IMR-90 (cell line): ENCODE results near the gene CDCA4. TPM values are rescaled to one million over a fixed set of nuclear protein-coding genes. Genes with fewer than 3 reads are reported as not detected.

Experiments used
- ATAC-seq: fragments of 200-7000 bp; cut with Tn5 transposase; 2 replicates; pipeline ENCODE4 v1.9.1; 2020; ENCODE audit warnings: low read depth, mild to moderate bottlenecking, moderate library complexity
- BruUV-seq: library from RNA; stranded (reverse); fragments of 400-500 nt; replicated peaks from 2 replicates; lab custom pipeline; 2021; lab: Mats Ljungman, UMichigan
- CTCF ChIA-PET: fragments of 300-600 bp; formaldehyde crosslinking; extraction: SDS; loops from one replicate; lab custom pipeline; 2021; ENCODE audit warnings: antibody characterized with exemption; lab: Yijun Ruan, JAX
- POLR2A ChIA-PET: fragments of 300-600 bp; sonication (Branson Sonifier 250); formaldehyde crosslinking; loops from one replicate; lab custom pipeline; 2022; ENCODE audit warnings: antibody characterized with exemption; ENCODE audit not compliant: unreplicated experiment; lab: Charles Lee
- DNase-seq: peaks from one replicate; pipeline ENCODE4 v3.0.0; 2013
- H2AFZ ChIP-seq: replicated peaks from 2 replicates; pipeline ENCODE3; 2013; ENCODE audit warnings: low read length, mild to moderate bottlenecking; ENCODE audit not compliant: poor library complexity
- H2AK5ac ChIP-seq: 2 replicates; pipeline ENCODE4 v1.6.1; 2013; ENCODE audit warnings: low read depth, low read length, inconsistent platforms
- H2AK9ac ChIP-seq: replicated peaks from 2 replicates; pipeline ENCODE3; 2013; ENCODE audit warnings: mild to moderate bottlenecking, low read depth, low read length, moderate library complexity; ENCODE audit not compliant: poor library complexity
- H2BK120ac ChIP-seq: 2 replicates; pipeline ENCODE4 v1.6.1; 2013; ENCODE audit warnings: low read depth, low read length, inconsistent platforms
- H2BK15ac ChIP-seq: 3 replicates; pipeline ENCODE4 v1.6.1; 2013; ENCODE audit warnings: low read depth, low read length, inconsistent platforms
- H2BK20ac ChIP-seq: 2 replicates; pipeline ENCODE4 v1.6.1; 2013; ENCODE audit warnings: low read depth, mild to moderate bottlenecking, inconsistent platforms, low read length, moderate library complexity
- H2BK5ac ChIP-seq: 2 replicates; pipeline ENCODE4 v1.6.1; 2013; ENCODE audit warnings: mild to moderate bottlenecking, low read depth, low read length, inconsistent platforms; ENCODE audit not compliant: poor library complexity, severe bottlenecking
- H3K14ac ChIP-seq: replicated peaks from 2 replicates; pipeline ENCODE4 v1.6.1; 2013; ENCODE audit warnings: low read depth, low read length, inconsistent platforms
- H3K18ac ChIP-seq: 2 replicates; pipeline ENCODE4 v1.6.1; 2013; ENCODE audit warnings: low read depth, low read length, control low read depth
- H3K23ac ChIP-seq: 2 replicates; pipeline ENCODE4 v1.6.1; 2013; ENCODE audit warnings: low read depth, low read length, inconsistent platforms
- H3K27ac ChIP-seq: 2 replicates; pipeline ENCODE4 v1.5.1; 2013; ENCODE audit warnings: mild to moderate bottlenecking, control low read depth, low read length; ENCODE audit not compliant: insufficient read depth
- H3K27me3 ChIP-seq: 2 replicates; pipeline ENCODE4 v1.6.1; 2013; ENCODE audit warnings: low read length; ENCODE audit not compliant: control insufficient read depth, insufficient read depth
- H3K36me3 ChIP-seq: 2 replicates; pipeline ENCODE4 v1.6.1; 2013; ENCODE audit warnings: low read length, mixed read lengths; ENCODE audit not compliant: control insufficient read depth, insufficient read depth
- H3K4ac ChIP-seq: 2 replicates; pipeline ENCODE4 v1.6.1; 2013; ENCODE audit warnings: low read depth, low read length, inconsistent platforms
- H3K4me1 ChIP-seq: 2 replicates; pipeline ENCODE4 v1.6.1; 2013; ENCODE audit warnings: low read length, mixed read lengths; ENCODE audit not compliant: control insufficient read depth, insufficient read depth
- H3K4me2 ChIP-seq: 2 replicates; pipeline ENCODE4 v1.6.1; 2013; ENCODE audit warnings: low read depth, mild to moderate bottlenecking, control low read depth, low read length, moderate library complexity
- H3K4me3 ChIP-seq: 2 replicates; pipeline ENCODE4 v1.5.1; 2013; ENCODE audit warnings: low read depth, mild to moderate bottlenecking, control low read depth, low read length, moderate library complexity; ENCODE audit not compliant: insufficient read depth
- H3K56ac ChIP-seq: 2 replicates; pipeline ENCODE4 v1.6.1; 2013; ENCODE audit warnings: low read length, inconsistent platforms; ENCODE audit not compliant: insufficient read depth; ENCODE audit errors: extremely low read depth
- H3K79me1 ChIP-seq, 2 experiments: 2 replicates each; pipeline ENCODE4 v1.6.1; 2013; ENCODE audit warnings: low read length in 2 of 2, inconsistent platforms in 1 of 2, low read depth in 1 of 2
- H3K9ac ChIP-seq: 2 replicates; pipeline ENCODE4 v1.6.1; 2013; ENCODE audit warnings: low read depth, low read length, control low read depth
- H3K9me1 ChIP-seq: 2 replicates; pipeline ENCODE4 v1.6.1; 2013; ENCODE audit warnings: low read length, inconsistent platforms; ENCODE audit not compliant: insufficient read depth
- H3K9me3 ChIP-seq: 2 replicates; pipeline ENCODE4 v1.6.1; 2013; ENCODE audit warnings: low read length; ENCODE audit not compliant: control insufficient read depth, insufficient read depth
- H4K20me1 ChIP-seq: 2 replicates; pipeline ENCODE4 v1.6.1; 2013; ENCODE audit warnings: low read length, inconsistent platforms; ENCODE audit not compliant: insufficient read depth
- H4K5ac ChIP-seq: 2 replicates; pipeline ENCODE4 v1.6.1; 2013; ENCODE audit warnings: mild to moderate bottlenecking, low read depth, low read length, control low read depth
- H4K8ac ChIP-seq, 2 experiments: 2 replicates each; pipeline ENCODE4 v1.6.1; 2013; ENCODE audit warnings: low read depth in 2 of 2, low read length in 2 of 2, control low read depth in 1 of 2, inconsistent platforms in 1 of 2
- H4K91ac ChIP-seq: 2 replicates; pipeline ENCODE4 v1.6.1; 2013; ENCODE audit warnings: low read depth, low read length, inconsistent platforms; ENCODE audit not compliant: insufficient read depth
- BHLHE40 ChIP-seq: fragments of 150-350 bp; IDR thresholded peaks from 2 replicates; pipeline ENCODE4 v1.6.1; 2016; ENCODE audit warnings: mild to moderate bottlenecking, low read depth, low read length
- CEBPB ChIP-seq: IDR thresholded peaks from 2 replicates; pipeline ENCODE4 v1.6.1; 2012; ENCODE audit warnings: low read depth, low read length, improper control_type of control experiment
- CHD1 ChIP-seq: IDR thresholded peaks from 2 replicates; pipeline ENCODE4 v1.6.1; 2012; ENCODE audit warnings: low read depth, low read length, improper control_type of control experiment
- CTCF ChIP-seq: conservative IDR thresholded peaks from 2 replicates; pipeline ENCODE4 v1.5.1; 2012; ENCODE audit warnings: mild to moderate bottlenecking, low read depth, low read length, improper control_type of control experiment
- FOS ChIP-seq: fragments of 150-350 bp; IDR thresholded peaks from 2 replicates; pipeline ENCODE4 v1.6.1; 2016; ENCODE audit warnings: low read depth, low read length
- MAFK ChIP-seq: IDR thresholded peaks from 2 replicates; pipeline ENCODE4 v1.6.1; 2012; ENCODE audit warnings: low read depth, low read length, improper control_type of control experiment
- MAZ ChIP-seq: IDR thresholded peaks from 2 replicates; pipeline ENCODE4 v1.6.1; 2012; ENCODE audit warnings: low read depth, mild to moderate bottlenecking, low read length, improper control_type of control experiment, moderate library complexity, borderline replicate concordance
- MXI1 ChIP-seq: IDR thresholded peaks from 2 replicates; pipeline ENCODE4 v1.6.1; 2012; ENCODE audit warnings: low read depth, mild to moderate bottlenecking, low read length, moderate library complexity, borderline replicate concordance
- NFE2L2 ChIP-seq: fragments of 150-350 bp; IDR thresholded peaks from 2 replicates; pipeline ENCODE4 v1.6.1; 2016; ENCODE audit warnings: low read depth, mild to moderate bottlenecking, low read length
- POLR2A ChIP-seq: IDR thresholded peaks from 2 replicates; pipeline ENCODE4 v1.6.1; 2012; ENCODE audit warnings: mild to moderate bottlenecking, low read depth, low read length
- RAD21 ChIP-seq: IDR thresholded peaks from 2 replicates; pipeline ENCODE4 v1.6.1; 2012; ENCODE audit warnings: low read length, improper control_type of control experiment
- RCOR1 ChIP-seq: IDR thresholded peaks from 2 replicates; pipeline ENCODE4 v1.6.1; 2012; ENCODE audit warnings: mild to moderate bottlenecking, low read length, improper control_type of control experiment; ENCODE audit not compliant: insufficient replicate concordance
- RFX5 ChIP-seq: IDR thresholded peaks from 2 replicates; pipeline ENCODE4 v1.8.0; 2012; ENCODE audit warnings: low read depth, mild to moderate bottlenecking, low read length, moderate library complexity
- SMC3 ChIP-seq: fragments of 150-350 bp; IDR thresholded peaks from 2 replicates; pipeline ENCODE4 v1.6.1; 2016; ENCODE audit warnings: low read depth, mild to moderate bottlenecking, antibody characterized with exemption, low read length, moderate library complexity
- USF2 ChIP-seq: fragments of 150-350 bp; IDR thresholded peaks from 2 replicates; pipeline ENCODE4 v1.6.1; 2017; ENCODE audit warnings: mild to moderate bottlenecking, antibody characterized with exemption, low read length, low read depth
- WGBS, 2 experiments: methylation state at CpG; one replicate each; pipeline versions ENCODE4 v1.1.5 to v1.1.7; 2013; ENCODE audit warnings: missing lambda C conversion rate in 2 of 2; ENCODE audit not compliant: insufficient read length in 1 of 2; ENCODE audit errors: extremely low coverage in 2 of 2; 5-methylcytosine and 5-hydroxymethylcytosine counted together
- dilution Hi-C: fragments of 300-500 bp; cut with HindIII; formaldehyde crosslinking; loops from one replicate; pipeline ENCODE4 v1.14.3; 2018; ENCODE audit warnings: low sequenced_read_pairs; ENCODE audit not compliant: unreplicated experiment
- in situ Hi-C: fragments of 300-500 bp; cut with MboI; formaldehyde crosslinking; loops from 3 replicates; pipeline ENCODE4 v1.14.3; 2019; ENCODE audit warnings: low sequenced_read_pairs, inconsistent platforms, mixed read lengths
- intact Hi-C: fragments of 100-400 bp; cut with micrococcal nuclease; formaldehyde crosslinking; loops from 2 replicates; pipeline ENCODE4 v1.10.0; 2022
- polyA plus RNA-seq, 3 experiments: library from polyadenylated mRNA; depleted of rRNA; stranded (reverse); fragments of >200 nt; gene quantifications; 2 replicates each; pipeline ENCODE4 v1.2.3, GENCODE V29; 2012; ENCODE audit warnings: low replicate concordance in 1 of 3
- total RNA-seq: library from RNA; depleted of rRNA; stranded (reverse); fragments of >200 nt; gene quantifications from 2 replicates; pipeline ENCODE4 v1.2.3, GENCODE V29; 2012

Gene CDCA4
- total and polyA plus RNA-seq, 2 of the 4 experiments (the other 2 are of a cell fraction), result 17.7 to 18.6 TPM

GRCh38 chr14:105034315-105035039 lies 13.6 kb upstream of the CDCA4 start:
- Histone ChIP-seq H2AK9ac (no peak overlapping the region), H4K8ac (no peak overlapping the region), H2AK5ac (no peak overlapping the region), H3K27me3 (peaks cover 7% of the 10 kb centered on the region), H2BK120ac (no peak overlapping the region), H3K9me1 (peaks cover under 1% of the 10 kb centered on the region; the same call in 1 of the 2 replicates), H3K79me1 (no peaks in the 10 kb centered on the region), H3K23ac (no peak overlapping the region), H4K20me1 (no peaks in the 10 kb centered on the region), H3K18ac (no peak overlapping the region), H4K5ac (no peak overlapping the region), H3K4ac (no peak overlapping the region), H3K14ac (no peak overlapping the region), H2AFZ (no peak overlapping the region), H3K36me3 (no peaks in the 10 kb centered on the region), H3K9ac (no peak overlapping the region), H3K4me1 (no peaks in the 10 kb centered on the region), H3K4me3 (no peak overlapping the region), H4K91ac (no peak overlapping the region), H3K56ac (no peak overlapping the region), H3K9me3 (0 out of 2 replicates have a peak, but pooled peaks cover 2% of the 10 kb centered on the region), H2BK5ac (no peak overlapping the region), H2BK15ac (no peak overlapping the region), H3K27ac (no peak overlapping the region), H2BK20ac (no peak overlapping the region), H3K4me2 (no peak overlapping the region)
- in situ Hi-C loops, result no loop called here
- ChIA-PET POLR2A (no interaction called here), CTCF (interaction anchor here (0.6 kb wide), 1 partner anchor 16 kb away, joined by 3 read pairs; no protein-coding TSS in a partner anchor)
- 74% methylated on average over 11 of the region's 17 CpGs; no CpG with 5 or more reads in 1 of the 2 experiments for WGBS, 2 experiments
- dilution Hi-C loops, result no loop called here
- BruUV-seq, result no TSS peak
- no peak for DNase-seq
- intact Hi-C loops, result no loop called here
- ATAC-seq, result no peak
- TF ChIP-seq RAD21 (no peak), USF2 (no peak), RCOR1 (no peak), RFX5 (no peak), MAFK (no peak), CHD1 (no peak), SMC3 (no peak), CTCF (no peak), NFE2L2 (no peak), MAZ (no peak), BHLHE40 (no peak), FOS (no peak), CEBPB (no peak), MXI1 (no peak), POLR2A (no peak)
